ENCODE data around the gene FILIP1L. TPM values are rescaled to one million over a fixed set of nuclear protein-coding genes. Genes with fewer than 3 reads are reported as not detected.
A peak's percentile ranks its signal among the peaks of the same experiment; 100 is the strongest.

FILIP1L gene
- total RNA-seq, 3 donors from 2014 or later: 8.9 to 37.0 (median 17.1) TPM

DNA sequence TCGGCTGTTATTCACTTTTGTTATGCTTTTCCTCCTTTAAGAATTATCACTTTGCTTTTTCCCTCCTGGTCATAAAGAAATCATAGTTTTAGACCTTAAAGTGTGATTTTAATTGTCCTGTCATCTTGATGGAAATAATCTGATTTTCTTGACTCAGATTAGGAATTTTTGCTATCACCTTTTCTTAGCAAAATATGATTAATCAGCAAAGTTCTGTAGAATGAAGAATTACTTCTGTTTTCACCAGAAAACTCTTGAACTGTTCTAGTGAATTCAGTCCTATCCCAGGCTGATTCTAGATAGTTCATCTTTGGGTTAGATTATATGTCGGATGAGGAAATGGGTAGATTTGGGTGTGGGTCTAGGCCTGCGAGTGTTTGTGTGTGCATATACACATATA is 284.5 kb downstream of the FILIP1L start:
- TF ChIP-seq CTCF (IDR thresholded peaks at IDR 0.05): no peak
- intact Hi-C loops (cut with DNase I, micrococcal nuclease): no loop called here

DNA sequence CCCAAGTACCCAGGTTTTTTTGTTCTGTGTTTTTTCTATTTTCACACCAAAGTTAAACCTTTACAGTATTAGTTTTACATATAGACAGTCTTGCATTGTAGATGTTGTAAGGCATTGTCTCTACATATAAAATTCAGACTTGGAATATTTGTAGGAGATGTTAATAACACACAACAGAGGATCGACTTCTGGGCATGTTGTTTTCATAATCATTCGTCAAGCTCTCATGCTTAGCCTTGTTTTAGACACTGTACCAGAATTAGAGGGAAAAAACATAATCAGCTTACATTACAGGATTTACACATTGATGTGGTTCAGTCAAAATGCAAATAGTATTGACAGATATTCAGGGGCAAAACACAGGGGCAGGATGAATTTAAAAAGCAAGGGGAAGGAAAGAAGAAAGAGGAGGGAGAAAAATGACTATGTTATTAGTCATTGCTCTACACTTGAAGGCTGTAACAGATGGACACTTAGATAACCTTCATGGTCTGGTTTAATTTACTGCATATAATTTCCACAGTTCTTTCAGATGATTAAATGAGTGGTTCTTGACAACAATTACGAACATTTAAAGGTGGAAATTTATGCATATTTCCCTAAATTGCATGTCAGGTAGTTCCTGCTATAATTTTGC is 289.2 kb downstream of the FILIP1L start:
- TF ChIP-seq CTCF (IDR thresholded peaks at IDR 0.05): no peak
- DNase-seq: no peak
- H3K36me3 ChIP-seq (ENCODE audit: low read depth): no peaks in the 10 kb centered on the region
- no peak overlapping the region for H3K4me3 ChIP-seq
- intact Hi-C loops (cut with DNase I, micrococcal nuclease): no loop called here
- H3K9me3 ChIP-seq: no peaks in the 10 kb centered on the region
- no peak for ATAC-seq
- H3K4me1 ChIP-seq (ENCODE audit: low read depth): no peaks in the 10 kb centered on the region

More for the DNA sequence above, 284.5 kb downstream of the FILIP1L start:
- Histone ChIP-seq H3K4me1 (ENCODE audit: low read depth) (no peaks in the 10 kb centered on the region), H3K4me3 (no peak overlapping the region), H3K36me3 (ENCODE audit: low read depth) (no peaks in the 10 kb centered on the region), H3K9me3 (no peaks in the 10 kb centered on the region)
- no peak for ATAC-seq
- no peak for DNase-seq

DNA sequence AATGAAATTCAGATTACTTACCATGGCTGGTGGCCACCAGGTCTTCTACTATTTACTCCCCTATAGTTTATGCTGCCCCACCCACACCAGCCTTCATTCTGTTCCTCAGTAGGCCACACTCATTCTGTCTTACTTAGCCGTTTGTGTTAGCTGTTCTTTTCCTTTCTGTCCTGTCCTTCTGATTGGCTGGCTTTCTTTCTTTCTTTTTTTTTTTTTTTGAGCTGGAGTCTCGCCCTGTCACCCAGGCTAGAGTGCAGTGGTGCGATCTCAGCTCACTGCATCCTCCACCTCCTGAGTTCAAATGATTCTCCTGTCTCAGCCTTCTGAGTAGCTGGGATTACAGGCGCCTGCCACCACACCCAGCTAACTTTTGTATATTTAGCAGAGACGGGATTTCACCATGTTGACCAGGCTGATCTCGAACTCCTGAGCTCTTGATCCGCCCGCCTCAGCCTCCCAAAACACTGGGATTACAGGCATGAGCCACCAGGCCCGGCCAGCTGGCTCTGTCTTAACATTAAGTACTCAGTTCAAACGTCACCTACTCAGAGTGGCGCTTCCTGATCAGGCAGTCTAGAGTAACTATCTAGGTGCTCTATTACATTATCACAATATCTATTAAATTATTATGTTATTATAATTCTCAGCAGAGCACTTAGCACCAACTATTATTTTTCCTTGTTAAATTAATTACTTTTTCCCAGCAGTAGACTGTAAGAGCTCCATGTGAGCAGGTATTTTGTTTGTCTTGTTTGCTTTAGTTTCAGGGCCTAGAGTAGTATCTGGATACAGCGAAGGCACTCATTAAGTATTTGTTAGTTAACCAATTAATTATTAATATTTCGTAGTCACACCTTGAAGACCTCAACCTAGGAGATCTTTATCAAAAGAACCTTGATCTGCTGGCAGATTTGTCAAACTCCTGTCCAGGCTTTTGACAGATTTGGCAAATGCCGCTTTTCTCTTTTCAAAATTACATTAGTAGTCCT is 290.3 kb downstream of the FILIP1L start:
- TF ChIP-seq CTCF (IDR thresholded peaks at IDR 0.05): no peak
- Histone ChIP-seq H3K36me3 (ENCODE audit: low read depth) (no peaks in the 10 kb centered on the region), H3K4me1 (ENCODE audit: low read depth) (no peaks in the 10 kb centered on the region), H3K4me3 (no peak overlapping the region), H3K9me3 (no peaks in the 10 kb centered on the region)
- intact Hi-C loops (cut with DNase I, micrococcal nuclease): no loop called here
- DNase-seq (peak in 1 of 3 donors; percentile 31), ATAC-seq (no peak)

- Histone ChIP-seq H3K4me3 (no peak overlapping the region), H3K9me3 (no peaks in the 10 kb centered on the region), H3K36me3 (ENCODE audit: low read depth) (no peaks in the 10 kb centered on the region), H3K4me1 (ENCODE audit: low read depth) (peaks cover 5% of the 10 kb centered on the region)
- intact Hi-C loops (cut with DNase I, micrococcal nuclease): no loop called here
- no peak for TF ChIP-seq CTCF (IDR thresholded peaks at IDR 0.05)
- DNase-seq: no peak
- no peak for ATAC-seq
Observed at GRCh38 chr3:99818818-99819217, 295.5 kb downstream of the FILIP1L start.

GRCh38 chr3:99817437-99818240 is 296.7 kb downstream of the FILIP1L start, which contains the start of gene CMSS1:
CMSS1 (plus strand) TSS chr3:99817862.
- Histone ChIP-seq H3K4me3 (peak within 1 kb of the TSS; percentile 31), H3K36me3 (ENCODE audit: low read depth) (no peaks in the 10 kb centered on the region), H3K4me1 (ENCODE audit: low read depth) (peaks cover 5% of the 10 kb centered on the region), H3K9me3 (no peaks in the 10 kb centered on the region)
- DNase-seq: peak; percentile 96 to 97 (median 96)
- intact Hi-C loops (cut with DNase I, micrococcal nuclease): no loop called here
- peak; percentile 11 for TF ChIP-seq CTCF (IDR thresholded peaks at IDR 0.05)
- ATAC-seq: peak; percentile 99
